ENCODE measurements around the gene GRM1.
"Not testable (repeated sequence)": the region's sequence is repeated elsewhere in the genome, so short reads cannot be mapped to it uniquely, and the experiment has no call there.

GRM1 gene

GRCh38 chr6:146200176-146200575 is 171.3 kb downstream of the GRM1 start:
- DNase-seq = no peak

- no peak for DNase-seq
Observed at GRCh38 chr6:146202570-146202969, 173.7 kb downstream of the GRM1 start.

- DNase-seq = no peak
Observed at GRCh38 chr6:146209942-146210341, 181.1 kb downstream of the GRM1 start.

DNA sequence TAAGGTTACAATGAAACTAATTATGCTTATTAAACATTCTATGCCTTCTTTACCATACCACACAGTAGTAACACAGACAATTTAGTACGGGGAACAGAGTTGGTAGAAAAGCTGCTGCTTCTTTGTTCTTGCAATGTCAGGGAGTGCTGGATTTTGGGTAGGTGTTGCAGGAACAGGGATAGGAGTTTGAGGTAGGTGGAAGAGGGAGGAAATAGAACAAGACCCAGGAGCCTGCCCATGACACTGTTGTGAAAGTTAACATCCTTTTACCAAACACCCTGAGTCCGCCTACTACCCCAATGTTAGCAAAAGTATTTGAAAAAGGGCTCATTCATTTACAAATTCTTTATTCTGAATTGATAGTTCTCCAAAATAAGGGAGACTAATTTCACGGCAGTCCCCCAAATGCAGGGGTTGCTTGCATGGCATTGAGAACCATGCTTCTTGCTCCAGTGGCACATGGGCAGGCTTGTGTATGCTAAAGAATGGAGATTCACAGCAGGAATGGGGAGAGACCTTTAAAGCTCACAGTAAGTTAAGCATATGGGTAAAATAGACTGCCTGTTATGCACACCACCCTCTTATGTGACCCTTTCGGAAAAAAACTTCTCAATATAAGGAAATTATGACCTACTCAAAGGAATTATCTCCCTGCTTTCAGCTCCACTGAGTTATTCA is 181.7 kb downstream of the GRM1 start:
- DNase-seq = no peak

- DNase-seq = no peak
Observed at GRCh38 chr6:146211646-146212045, 182.8 kb downstream of the GRM1 start.

GRCh38 chr6:146212781-146213180 is 183.9 kb downstream of the GRM1 start:
- no peak for DNase-seq

DNA sequence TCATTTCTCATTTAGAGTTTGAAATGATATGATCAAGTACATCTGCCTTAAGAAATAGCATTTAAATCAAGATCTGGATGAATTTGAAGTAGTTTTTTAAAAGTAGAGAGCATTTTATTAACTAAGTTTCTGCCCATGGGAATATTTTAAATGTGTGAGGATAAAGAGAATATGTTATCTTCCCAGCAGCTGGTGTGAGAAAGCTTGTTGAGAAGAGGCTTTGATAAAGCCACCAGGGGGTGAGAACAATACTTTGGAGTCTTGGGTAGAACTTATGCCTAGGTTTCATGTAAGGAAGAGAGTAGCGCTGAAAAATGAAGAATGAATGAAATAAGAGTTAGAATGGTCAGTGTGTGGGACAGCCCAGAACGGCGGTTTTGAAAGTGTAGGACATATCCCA is 190.2 kb downstream of the GRM1 start:
- no peak for DNase-seq

- DNase-seq = no peak
Observed at GRCh38 chr6:146224449-146224848, 195.6 kb downstream of the GRM1 start.

DNA sequence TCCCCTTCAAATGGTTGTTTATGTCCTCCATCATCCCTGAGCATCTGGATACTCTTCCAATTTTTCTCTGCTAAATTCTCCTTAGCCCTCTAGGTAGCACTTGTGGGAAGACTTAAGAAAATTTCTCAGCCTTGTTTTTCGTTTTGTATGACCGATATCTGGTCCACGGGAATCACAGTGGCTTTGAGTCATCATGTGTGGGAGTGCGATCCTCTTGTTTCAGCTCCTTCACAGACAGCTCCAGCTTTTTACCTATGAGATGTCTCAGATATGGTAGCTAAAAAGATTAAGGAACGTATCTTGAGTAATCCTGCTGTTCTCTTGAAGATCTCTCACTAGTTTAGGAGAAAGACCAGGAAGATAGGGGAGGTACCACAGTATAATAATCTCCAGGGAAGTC is 196.1 kb downstream of the GRM1 start:
- DNase-seq = no peak

DNA sequence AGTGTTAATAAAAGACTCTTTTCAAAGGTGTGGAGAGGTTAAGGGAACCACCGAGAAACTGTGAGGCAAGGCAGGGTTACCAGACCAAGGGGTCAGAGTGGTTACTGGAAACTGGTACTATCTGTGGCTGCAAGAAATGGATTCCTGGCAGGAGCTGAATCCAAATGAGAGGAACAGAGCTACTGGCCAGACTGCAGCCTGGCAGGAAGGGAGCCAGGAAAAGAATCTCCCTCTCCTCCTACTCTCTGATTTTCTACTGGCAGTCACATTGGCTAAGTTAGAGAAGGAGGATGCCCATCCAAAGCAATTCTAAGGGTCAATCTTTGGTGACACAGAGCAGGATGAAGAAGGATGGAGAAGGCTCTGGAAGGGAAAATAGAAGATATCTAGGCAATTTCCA is 211.5 kb downstream of the GRM1 start:
- DNase-seq = no peak

DNA sequence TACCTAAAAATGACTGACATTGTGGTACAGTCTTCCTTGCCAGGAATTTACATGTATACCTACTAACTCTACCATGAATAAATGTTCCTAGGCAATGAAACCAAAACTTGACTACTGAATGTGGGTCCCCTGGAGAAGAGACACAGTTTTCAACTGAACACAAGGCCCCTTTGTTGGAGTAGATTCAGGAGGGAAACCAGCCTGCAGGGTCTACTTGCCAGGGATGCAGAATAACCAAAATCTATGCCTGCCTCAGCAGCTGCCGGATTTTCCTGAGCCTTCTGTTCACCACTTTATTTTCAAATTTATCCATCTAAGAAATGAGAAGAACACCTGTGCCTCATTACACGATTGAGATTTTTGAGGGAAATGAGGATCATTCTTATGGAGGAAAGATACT is 211.9 kb downstream of the GRM1 start:
- no peak for DNase-seq

DNA sequence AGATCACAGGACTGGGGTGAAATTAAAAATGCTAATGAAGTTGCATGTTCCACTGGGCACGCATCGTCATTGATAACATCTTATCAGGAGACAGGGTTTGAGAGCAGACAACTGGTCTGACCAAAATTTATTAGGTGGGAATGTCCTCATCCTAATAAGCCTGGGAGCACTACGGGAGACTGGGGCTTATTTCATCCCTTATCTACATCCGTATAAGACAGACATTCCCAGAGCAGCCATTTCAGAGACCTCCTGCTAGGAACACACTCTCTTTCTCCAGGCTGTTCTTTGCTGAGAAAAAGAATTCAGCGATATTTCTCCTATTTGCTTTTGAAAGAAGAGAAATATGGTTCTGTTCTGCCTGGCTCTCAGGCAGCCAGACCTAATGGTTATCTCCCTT is 214.8 kb downstream of the GRM1 start:
- DNase-seq = not testable (repeated sequence)

DNA sequence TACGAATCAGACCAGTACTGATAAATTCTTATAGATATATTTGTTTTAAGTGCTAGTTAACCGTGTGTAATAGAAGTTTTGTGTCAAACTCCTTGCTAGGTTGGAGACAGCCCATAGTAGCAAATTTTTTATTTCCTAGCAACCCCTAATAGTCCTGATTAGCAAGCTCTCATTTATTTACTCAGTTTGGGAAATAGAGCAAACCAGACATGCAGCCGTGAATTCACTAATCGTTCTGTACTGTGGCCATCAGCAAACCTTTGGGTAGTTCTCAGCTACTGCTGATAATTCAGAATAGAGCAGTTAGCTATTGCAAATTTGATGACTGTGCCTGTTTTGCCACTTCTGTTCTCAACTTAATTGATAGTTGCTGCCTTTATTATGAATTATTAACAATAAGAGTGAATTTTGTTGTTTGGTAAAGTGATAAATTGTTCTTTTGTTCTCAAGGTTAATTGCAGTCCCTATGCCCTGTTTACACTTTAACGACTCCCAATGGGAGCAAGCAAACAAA is 215.8 kb downstream of the GRM1 start:
- no peak for DNase-seq

- no peak for DNase-seq
Observed at GRCh38 chr6:146246028-146246427, 217.2 kb downstream of the GRM1 start.

- DNase-seq = no peak
Observed at GRCh38 chr6:146253691-146254090, 224.8 kb downstream of the GRM1 start.

DNA sequence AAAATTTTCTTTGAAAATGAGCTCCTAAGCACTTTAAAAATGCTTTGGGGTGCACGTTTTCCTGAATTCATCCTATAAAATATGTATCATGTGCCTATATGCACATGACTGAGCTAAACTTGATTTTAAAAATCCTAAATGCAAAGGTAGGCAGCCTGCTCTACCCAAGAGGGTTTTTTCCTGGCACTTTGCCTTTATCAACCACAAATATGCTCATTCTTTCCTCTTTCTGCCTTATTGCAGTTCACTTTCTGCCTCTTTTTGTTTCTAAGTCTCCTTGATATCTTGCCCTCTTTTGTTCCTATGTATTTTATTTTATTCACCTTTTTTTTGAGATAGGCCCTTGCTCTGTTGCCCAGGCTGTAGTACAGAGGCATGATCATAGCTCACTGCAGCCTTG is 229.3 kb downstream of the GRM1 start:
- DNase-seq = no peak

- DNase-seq = no peak
Observed at GRCh38 chr6:146260886-146261285, 232.0 kb downstream of the GRM1 start.

GRCh38 chr6:146265056-146265455 is 236.2 kb downstream of the GRM1 start:
- no peak for DNase-seq

- no peak for DNase-seq
Observed at GRCh38 chr6:146267447-146267846, 238.6 kb downstream of the GRM1 start.

DNA sequence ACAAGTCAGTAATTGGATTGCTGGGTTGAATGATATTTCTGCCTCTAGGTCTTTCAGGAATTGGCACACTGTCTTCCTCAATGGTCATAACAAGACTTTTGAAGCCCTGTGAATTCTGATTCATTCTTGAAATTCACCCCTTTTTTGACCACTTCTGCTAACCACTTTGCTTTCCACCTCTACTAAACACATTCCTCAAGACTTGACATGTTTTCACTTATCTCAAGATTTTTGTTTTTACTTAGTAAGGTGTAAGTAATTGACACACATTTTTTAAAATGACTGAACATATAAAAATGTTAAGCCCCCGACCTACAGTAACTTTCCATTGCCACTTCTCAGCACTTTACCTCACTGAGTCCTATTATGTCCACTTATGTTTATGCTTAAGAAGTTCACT is 239.1 kb downstream of the GRM1 start:
- DNase-seq = no peak

GRCh38 chr6:146269482-146269881 is 240.6 kb downstream of the GRM1 start:
- DNase-seq = no peak

DNA sequence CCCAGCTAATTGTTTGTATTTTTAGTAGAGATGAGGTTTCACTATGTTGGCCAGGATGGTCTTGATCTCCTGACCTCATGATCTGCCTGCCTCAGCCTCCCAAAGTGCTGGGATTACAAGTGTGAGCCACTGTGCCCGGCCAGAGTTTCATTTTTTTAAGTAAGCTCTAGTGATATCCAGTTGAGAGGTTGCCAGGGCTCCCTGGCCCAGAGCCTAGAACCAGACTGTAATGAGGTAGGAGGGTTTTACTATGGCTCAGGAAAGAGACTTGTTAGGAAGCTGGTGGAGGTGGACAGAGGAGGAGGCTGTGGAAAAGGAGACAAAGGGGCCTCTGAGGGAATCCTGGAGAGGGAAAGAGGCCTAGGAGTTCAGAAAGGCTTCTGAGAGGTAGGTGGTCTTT is 242.3 kb downstream of the GRM1 start:
- not testable (repeated sequence) for DNase-seq

- DNase-seq = no peak
Observed at GRCh38 chr6:146273490-146273889, 244.6 kb downstream of the GRM1 start.

- DNase-seq = no peak
Observed at GRCh38 chr6:146277142-146277541, 248.3 kb downstream of the GRM1 start.

DNA sequence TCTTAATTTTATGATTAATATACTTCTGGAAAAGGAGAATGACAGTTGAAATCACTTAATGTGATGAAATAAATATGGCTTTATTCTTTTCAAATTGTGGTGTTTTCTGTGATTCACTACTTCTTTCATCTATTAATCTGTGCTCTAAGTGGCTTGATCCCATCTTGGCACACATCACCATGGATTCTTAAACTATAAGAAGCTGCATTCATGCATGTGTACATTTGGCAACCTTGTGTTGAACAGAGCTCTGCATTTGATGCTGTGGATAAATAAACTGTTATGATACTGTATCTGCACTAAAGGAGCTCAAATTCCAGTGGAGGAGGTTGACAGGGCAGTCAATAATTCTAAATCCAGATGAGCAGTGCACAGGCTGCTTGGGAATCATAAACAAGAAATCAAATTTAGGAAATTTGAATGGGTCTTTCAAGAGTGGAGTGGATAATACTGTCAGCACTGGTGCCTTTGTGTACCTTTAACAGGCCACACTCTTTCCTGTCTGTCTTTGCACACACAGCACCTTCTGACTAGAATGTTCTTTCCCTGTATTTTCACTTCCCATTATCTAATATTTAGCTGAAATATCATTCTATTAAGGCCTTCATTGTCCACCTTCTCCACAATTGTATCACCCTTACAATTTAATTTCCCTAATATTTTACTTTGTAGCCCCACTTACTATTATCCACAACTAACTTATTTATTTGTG is 252.9 kb downstream of the GRM1 start:
- DNase-seq = no peak
